Measurements from ENCODE around the gene NCAM2.

GRCh38 chr21:21559285-21560045 is 561.3 kb downstream of the NCAM2 start:
- TF ChIP-seq POLR2A (IDR thresholded peaks at IDR 0.05; ENCODE audit: low read depth, low read length), result no peak
- TF ChIP-seq SPI1 (IDR thresholded peaks at IDR 0.05; ENCODE audit: low read depth, low read length), result no peak
- TF ChIP-seq POLR2AphosphoS5 (IDR thresholded peaks at IDR 0.05; ENCODE audit: low read depth, low read length), result no peak
- TF ChIP-seq TAF1 (IDR thresholded peaks at IDR 0.05; ENCODE audit: low read depth, low read length), result no peak
- no peak for TF ChIP-seq PAX5 (IDR thresholded peaks at IDR 0.05; ENCODE audit: insufficient read depth, low read length, severe bottlenecking)
- TF ChIP-seq POU2F2 (IDR thresholded peaks at IDR 0.05; ENCODE audit: low read depth, low read length), result no peak

All from GM12891 (cell line).